CD4-positive, alpha-beta T cell treated with Interleukin-10 for 1 hour (primary cell): ENCODE results near the gene SMAP1.
"Not testable (repeated sequence)": the region's sequence is repeated elsewhere in the genome, so short reads cannot be mapped to it uniquely, and the experiment has no call there.

ENCODE experiments used
- DNase-seq: peaks from one replicate; pipeline ENCODE4 v3.0.0-alpha.2; 2020

Gene SMAP1

GRCh38 chr6:70684794-70685493 is 17.3 kb downstream of the SMAP1 start:
- DNase-seq = no peak

- no peak for DNase-seq
Measured at GRCh38 chr6:70685494-70686180, 18.0 kb downstream of the SMAP1 start.

GRCh38 chr6:70686548-70687133 is 19.0 kb downstream of the SMAP1 start:
- peak; percentile 62 for DNase-seq

- DNase-seq = no peak
Measured at GRCh38 chr6:70693887-70694286, 26.2 kb downstream of the SMAP1 start.

- DNase-seq = no peak
Measured at GRCh38 chr6:70694371-70694770, 26.7 kb downstream of the SMAP1 start.

GRCh38 chr6:70700922-70701876 is 33.5 kb downstream of the SMAP1 start:
- no peak for DNase-seq

- no peak for DNase-seq
Measured at GRCh38 chr6:70705772-70706171, 38.1 kb downstream of the SMAP1 start.

GRCh38 chr6:70706491-70707123 is 38.9 kb downstream of the SMAP1 start:
- DNase-seq = peak; percentile 66

- no peak for DNase-seq
Measured at GRCh38 chr6:70707893-70708292, 40.2 kb downstream of the SMAP1 start.

- DNase-seq = no peak
Measured at GRCh38 chr6:70708448-70708847, 40.8 kb downstream of the SMAP1 start.

- DNase-seq = no peak
Measured at GRCh38 chr6:70709826-70710225, 42.1 kb downstream of the SMAP1 start.

- DNase-seq = no peak
Measured at GRCh38 chr6:70714716-70715257, 47.1 kb downstream of the SMAP1 start.

GRCh38 chr6:70717038-70717801 is 49.5 kb downstream of the SMAP1 start:
- DNase-seq = peak; percentile 20

GRCh38 chr6:70724524-70724923 is 56.8 kb downstream of the SMAP1 start:
- DNase-seq = no peak

- no peak for DNase-seq
Measured at GRCh38 chr6:70725817-70726415, 58.2 kb downstream of the SMAP1 start.

GRCh38 chr6:70734381-70734780 is 66.7 kb downstream of the SMAP1 start:
- no peak for DNase-seq

- DNase-seq = no peak
Measured at GRCh38 chr6:70734979-70735378, 67.3 kb downstream of the SMAP1 start.

GRCh38 chr6:70735513-70735912 is 67.8 kb downstream of the SMAP1 start:
- DNase-seq = no peak

- DNase-seq = no peak
Measured at GRCh38 chr6:70738028-70738427, 70.3 kb downstream of the SMAP1 start.

- no peak for DNase-seq
Measured at GRCh38 chr6:70739534-70739933, 71.9 kb downstream of the SMAP1 start.

GRCh38 chr6:70740746-70741145 is 73.1 kb downstream of the SMAP1 start:
- not testable (repeated sequence) for DNase-seq
